ENCODE measurements around the gene GET4.
"Not testable (repeated sequence)": the region's sequence is repeated elsewhere in the genome, so short reads cannot be mapped to it uniquely, and the experiment has no call there.

Gene GET4

DNA sequence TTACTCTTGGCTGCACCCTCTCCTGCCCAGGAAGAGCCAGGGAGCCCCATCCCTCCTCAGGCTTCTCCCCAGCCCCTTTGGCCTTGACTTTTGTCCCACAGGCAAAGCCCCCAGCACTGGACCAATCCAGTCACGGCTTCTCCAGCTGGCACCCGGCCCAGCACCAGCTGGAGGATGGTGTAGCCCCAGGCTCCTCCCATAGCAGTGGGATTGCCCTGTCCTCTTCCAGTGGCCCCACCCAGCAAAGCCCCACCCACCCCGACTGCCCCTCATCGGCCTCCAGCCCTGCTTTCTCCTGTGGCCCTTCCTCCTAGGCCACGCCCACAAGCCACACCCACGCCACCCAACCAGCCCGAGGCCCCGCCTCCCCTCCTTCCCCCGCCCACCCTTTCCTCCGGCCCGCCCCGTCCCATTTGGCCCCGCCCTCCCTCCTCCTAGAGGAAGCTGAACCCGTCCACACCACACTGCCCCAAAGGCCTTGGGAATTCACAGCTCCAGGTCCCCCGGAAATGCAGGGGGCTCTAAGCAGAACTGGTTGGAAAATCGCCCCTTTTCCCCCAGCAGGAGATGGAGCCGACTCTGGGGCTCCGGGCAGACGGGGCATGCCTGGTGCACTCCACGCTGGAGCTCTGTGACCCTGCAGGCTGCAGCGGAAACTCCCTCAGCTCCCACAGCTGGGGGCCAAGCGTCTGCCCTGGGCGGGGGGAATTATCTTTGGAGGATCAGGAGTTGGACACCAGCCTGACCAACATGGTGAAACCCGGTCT is 25.2 kb downstream of the GET4 start:
- DNase-seq: no peak

DNA sequence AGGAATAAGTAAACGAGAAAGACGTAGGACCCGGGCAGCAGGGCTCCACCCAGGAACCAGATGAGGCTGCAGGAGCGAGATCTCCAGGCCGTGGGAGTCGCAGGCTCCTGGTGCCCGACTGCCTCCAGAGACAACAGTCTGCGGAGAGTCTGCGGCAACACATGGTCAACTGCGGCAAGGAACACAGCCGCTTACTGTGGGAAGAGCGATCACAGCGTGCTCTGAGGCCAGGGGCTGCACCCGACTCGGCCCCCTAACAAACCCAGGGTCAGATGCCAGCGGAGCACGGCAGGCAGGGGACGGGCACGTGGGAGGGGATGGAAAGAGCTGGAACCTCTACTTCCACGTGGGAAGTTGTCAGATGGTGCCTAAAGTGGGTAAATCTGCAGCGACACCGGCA is 26.6 kb downstream of the GET4 start:
- DNase-seq: no peak

DNA sequence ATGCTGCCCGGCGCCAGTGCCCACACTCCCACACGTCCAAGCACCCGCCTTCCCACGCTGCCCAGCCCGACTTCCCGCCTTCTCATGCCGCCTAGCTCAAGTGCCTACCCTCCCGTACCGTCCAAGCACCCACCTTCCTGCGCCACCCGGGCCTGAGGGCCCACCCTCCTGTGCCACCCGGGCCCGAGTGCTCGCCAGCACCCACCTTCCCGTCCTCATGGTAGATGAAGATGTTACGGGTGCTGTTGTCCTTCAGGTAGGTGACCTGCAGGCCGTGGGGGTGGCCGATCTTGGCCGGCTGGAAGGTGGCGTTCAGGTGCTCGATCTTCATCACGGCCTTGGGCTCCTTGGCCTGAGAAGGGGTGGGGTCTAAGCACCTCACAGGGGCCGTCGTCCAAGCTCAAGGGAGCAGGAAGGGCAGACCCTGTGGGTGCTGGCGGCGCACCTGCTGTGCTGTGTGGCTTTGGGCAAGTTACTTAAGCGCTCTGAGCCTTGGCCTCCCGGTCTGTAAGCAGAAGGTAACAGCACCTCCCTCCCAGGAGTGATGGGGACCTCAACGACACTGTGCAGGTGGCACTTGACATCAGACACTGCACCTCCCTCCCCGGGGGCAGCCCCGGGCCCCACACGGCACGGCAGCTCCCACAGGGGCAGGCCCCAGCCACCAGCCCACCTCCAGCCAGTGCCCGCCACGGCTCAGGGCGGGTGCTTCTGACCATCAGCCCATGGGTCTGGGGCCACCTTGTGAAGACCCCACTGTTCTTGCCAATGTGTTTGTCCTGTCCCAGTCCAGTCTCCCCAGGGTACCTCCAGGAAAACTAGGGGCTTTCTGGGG is 27.8 kb downstream of the GET4 start:
- DNase-seq: no peak

DNA sequence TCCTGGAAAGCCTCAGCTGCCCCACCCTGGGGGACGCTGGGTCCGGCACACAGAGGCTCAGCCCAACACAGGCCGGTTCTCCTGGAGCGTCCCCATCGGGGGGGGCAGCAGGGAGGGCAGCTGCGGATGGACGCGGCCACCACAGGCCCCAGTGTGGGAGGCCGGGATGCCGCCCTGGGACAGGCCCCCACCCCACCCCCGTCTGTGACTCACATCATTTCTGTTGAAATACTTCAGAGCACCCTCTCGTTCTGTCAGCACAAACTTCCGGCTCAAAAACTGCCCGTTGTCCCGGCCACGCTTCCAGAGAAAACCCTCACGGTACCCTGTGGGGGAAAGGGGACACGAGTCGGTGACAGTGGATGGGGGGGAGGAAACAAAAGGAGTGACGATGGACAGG is 28.5 kb downstream of the GET4 start:
- DNase-seq: no peak

DNA sequence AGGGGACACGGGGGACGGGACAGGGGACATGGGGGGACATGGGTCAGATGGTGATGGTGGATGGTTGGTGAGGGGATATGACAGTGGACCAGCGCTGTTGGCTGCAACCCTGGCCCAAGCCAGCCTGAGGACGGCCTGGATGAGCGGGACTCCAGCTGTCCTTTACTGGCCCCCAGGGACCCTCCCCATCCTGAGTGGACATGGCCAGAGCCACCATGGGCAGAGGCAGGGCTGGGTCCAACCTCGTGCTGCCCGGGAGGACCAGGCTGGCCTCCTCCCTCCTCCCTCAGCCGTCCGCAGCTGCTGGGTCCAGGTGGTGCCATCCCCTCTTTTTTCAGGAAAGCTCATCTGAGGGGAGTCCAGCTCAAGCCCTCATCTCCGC is 30.4 kb downstream of the GET4 start:
- no peak for DNase-seq

DNA sequence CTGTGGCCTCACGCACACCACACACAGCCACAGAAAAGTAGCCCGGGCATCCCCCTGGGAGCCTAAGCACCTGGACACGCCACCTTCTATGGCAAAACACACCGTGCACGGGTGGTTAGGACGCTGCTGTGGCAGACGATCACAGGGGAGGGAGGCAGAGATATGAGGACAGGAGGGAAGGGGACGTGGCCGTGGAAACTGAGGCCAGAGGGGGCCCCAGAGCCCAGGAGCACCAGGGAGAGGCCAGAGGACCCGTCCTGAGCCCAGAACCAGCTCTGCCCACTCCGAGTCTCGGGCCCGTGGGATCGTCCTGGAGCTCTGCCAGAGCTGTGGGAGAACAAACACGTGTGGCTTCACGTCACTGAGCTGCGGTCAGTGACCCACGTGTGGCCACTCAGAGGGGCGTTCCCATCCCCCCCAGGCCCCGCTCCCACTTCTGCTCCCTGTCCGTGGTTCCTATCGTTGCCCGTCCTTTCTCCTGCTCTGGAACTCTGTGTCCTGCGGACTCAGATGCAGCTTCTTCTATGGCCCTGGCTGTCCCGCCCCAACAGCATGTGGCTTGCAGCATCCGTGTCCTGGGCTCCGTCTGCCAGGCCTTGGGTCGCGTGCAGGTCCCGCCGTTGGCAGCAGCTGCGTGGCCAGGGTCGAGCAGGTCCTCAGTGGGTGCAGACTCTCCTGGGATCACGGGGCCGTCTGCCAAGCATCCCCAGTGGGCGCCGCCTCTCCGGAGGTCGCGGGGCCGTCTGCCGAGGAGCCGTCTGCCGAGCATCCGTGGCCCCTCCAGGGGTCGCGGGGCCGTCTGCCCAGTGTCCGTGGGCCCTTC is 31.0 kb downstream of the GET4 start:
- no peak for DNase-seq

DNA sequence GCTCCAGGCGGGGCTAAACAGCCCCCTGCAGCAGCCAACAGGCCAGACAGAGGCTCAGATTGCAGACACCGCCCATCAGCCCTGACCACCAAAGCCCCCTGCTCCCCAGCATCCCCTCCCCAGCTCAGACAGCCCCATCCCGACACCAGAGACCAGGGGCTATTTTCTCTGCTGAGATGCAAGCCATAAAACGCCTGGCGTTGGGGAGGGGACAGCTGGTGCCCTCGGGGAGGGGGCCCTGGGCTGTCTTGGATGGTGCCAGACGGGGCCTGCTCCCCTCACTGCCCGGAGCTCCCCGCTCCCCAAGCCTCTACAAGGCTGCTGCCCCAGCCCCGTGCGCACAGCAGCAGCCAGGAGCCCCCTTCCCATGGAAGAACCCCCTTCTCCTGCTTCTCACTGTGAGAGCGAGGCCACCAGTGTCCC is 31.8 kb downstream of the GET4 start:
- DNase-seq: no peak

DNA sequence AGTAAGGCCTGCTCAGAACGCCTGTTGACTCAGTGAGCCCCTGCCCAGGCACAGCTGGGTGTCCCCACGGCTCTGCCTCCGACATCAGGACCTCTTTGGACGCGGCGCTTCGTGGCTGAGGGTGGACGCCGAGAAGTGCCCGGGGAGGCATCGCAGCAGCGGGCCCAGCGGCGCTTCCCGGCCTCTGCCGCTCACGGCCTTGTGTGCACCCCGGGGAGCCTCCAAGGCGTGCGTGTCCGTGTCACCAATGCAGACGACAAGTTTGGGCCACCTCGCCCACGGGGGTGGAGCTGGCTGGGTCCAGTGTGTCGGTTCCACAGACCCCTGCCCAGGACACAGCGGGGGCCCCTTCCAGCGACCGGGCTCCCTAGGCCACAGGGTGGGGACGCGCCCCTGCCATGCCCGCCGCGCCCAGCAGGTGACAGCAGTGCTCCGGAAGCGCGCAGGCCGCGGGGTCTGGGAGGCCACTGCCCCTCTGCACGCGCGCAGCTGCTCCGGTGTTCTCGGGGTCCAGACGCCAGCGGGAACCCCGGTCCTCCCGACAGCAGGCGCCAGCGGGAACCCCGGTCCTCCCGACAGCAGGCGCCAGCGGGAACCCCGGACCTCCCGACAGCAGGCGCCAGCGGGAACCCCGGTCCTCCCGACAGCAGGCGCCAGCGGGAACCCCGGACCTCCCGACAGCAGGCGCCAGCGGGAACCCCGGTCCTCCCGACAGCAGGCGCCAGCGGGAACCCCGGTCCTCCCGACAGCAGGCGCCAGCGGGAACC is 32.4 kb downstream of the GET4 start:
- DNase-seq: not testable (repeated sequence)

DNA sequence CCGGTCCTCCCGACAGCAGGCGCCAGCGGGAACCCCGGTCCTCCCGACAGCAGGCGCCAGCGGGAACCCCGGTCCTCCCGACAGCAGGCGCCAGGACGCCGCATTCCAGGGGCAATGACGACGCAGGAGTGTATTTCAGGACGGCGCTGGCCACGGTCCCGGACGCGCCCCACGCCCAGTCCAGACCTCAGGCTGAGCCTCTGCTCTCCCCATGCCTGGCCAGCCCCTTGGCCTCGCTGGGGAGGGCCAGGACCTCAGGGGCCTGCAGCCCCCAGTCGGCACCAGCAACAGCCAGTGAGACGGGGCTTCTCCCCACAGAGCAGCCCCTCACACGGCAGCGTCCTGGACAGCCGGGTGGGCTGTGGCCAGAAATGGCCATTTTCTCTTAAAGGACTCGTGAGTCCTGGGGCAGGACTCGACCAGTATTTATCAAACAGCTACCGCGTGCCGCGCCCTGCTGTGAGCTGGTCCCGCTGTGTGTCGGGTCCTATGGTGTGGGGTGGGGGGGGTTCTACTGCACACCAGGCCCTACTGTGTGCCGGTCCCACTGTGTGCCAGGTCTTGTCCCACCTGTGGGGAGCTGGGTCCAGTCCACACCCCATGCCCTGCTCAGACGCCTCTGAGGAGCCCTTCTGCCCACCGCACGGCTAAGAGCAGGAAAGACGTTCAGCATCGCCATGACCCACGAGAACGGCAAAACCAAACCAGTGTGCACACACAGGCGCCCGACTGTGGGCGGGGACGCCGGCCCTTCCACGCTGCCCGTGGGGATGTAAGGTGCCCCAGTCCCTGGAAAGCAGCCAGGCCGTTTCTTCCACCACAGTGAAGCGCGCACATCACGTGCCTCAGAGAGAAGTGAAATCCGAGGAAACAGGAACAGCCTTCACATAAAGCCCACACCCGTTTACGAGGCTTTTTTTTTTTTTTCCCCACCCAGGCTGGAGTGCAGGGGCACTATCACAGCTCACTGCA is 33.3 kb downstream of the GET4 start:
- DNase-seq: no peak

DNA sequence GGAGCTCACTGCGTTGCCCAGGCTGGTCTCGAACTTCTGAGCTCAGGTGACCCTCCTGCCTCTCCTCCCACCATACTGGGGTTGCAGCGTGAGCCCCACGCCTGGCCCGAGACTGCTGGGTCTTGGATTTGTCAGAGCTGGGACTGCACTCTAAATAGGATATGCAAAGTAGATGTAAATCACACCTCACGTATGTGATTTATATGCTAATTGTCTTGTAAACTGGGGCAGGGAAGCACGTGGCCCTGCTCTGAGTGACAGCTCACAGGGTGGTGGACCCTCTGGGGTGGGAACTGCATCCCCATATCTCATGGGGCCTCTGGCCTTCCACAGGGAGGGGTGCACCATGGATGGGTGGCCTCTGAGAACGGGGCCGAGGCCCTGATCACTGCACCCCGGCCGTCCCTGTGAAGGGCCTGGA is 34.1 kb downstream of the GET4 start:
- DNase-seq: no peak

DNA sequence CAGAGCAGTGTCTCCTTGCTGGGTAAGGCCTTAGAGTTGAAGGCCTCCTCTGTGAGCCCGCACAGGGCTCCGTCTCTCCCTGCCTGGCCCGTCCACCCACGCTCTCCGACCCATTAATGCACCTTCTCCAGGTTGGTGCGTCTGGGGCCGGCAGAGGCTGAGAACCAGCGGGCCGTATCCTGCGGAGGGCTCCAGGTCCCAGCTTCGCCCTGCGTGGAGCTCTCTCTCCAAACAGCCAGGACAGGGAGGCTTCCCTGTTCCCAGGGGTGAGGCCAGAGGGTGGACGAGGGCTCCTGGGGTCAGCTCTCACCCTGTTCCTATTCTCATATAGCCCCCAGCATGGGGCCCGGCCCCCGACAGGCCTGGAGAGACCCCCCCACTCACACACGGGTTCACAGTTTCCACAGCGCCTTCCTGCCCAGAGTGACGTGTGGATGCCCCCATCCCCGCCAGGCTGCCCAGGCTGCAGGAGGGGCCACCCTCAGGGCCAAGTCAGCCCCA is 34.6 kb downstream of the GET4 start:
- DNase-seq: no peak

DNA sequence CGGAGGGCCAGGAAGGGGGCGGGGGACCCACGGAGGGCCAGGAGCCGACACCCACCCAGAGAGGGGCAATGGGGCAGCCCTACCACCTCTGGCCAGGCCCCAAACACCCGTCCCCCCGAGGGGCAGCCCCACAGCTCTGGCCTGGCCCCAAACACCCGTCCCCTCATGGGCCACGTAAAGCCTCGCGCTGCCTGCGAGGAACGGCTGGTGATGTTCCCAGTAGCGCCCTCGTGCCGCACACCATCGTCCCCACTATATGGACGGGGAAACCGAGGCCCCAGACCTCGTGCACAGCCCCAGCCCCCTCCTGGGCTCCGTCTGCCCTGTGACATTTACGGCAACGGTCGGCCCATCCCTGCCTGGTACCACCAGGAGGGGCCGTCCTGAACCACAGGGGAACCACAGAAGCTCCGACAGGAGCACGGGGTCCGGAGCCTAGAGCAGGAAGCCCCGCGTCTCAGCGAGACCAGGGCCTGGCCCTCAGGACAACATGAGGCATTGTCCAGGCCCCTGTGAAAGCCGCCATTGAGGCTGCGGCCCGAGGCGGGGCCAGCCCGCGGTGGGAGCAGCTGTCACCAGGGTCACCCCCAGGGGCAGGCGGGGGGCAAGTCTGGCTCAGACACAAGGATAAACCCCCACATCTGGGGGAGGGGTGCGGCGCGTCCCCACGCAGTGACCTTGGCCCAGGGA is 35.6 kb downstream of the GET4 start:
- DNase-seq: no peak

DNA sequence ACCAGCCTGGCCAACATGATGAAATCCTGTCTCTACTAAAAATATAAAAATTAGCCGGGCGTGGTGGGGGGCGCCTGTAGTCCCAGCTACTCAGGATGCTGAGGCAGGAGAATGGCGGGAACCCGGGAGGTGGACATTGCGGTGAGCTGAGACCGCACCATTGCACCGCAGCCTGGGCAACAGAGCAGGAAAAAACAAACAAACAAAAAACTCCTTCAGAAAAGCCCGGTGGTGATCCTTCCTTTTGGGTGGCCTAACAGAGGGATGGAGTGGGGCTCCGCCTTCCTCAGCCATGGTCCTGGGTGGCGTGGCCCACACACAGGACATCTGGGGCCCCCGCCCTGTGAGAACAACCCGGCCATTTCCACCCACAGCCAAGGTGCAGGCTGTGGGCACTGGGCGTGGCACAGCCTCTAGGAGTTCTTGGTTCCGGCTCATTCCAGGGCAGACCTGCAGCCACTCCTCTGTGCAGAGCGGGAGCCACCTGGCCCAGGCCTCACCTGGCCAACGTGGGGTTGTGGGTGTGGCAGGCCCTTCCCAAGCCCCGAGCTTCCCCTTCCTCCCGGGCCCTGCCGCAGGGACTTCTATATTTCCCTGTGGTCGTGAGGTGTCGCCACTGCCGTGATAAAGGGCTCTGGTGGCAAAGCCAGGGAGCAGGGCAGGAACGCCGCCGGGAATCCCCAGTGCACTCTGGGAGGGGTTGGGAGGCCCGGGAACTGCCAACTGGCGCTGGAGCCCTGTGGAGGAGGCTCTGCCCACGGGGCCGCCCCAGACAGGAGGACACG is 37.6 kb downstream of the GET4 start:
- DNase-seq: no peak

DNA sequence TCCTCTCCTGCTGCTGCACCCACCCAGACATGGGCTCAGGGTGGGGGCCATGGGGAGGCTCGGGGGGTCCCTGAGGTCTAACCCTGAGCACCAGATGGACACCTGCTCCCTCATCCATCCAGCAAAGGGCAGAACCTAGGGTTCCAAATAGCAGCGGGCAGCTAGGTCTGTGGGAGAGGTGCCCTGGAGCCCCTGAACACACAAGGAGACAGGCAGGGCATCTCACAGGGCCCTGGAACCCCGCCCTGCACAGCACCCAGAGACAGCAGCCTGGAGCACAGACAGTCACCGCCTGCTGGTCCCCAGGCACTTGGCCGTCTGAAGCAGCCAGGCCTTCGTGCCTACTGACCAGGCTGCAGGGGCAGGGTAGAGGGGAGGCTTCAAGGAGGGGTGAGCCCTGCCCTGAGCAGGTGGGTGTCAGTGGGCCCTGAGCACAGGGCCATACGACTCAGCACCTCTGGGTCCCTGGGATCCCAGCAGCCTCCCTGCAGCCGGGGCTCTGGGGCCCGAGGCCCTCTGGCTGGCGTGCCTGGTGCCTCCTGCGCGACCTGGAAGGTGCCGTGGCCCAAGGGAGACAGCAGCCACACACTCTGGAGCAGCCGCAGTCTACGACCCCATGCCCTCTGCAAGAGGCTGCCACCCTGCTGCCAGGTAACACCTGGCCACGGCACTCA is 38.3 kb downstream of the GET4 start:
- no peak for DNase-seq

DNA sequence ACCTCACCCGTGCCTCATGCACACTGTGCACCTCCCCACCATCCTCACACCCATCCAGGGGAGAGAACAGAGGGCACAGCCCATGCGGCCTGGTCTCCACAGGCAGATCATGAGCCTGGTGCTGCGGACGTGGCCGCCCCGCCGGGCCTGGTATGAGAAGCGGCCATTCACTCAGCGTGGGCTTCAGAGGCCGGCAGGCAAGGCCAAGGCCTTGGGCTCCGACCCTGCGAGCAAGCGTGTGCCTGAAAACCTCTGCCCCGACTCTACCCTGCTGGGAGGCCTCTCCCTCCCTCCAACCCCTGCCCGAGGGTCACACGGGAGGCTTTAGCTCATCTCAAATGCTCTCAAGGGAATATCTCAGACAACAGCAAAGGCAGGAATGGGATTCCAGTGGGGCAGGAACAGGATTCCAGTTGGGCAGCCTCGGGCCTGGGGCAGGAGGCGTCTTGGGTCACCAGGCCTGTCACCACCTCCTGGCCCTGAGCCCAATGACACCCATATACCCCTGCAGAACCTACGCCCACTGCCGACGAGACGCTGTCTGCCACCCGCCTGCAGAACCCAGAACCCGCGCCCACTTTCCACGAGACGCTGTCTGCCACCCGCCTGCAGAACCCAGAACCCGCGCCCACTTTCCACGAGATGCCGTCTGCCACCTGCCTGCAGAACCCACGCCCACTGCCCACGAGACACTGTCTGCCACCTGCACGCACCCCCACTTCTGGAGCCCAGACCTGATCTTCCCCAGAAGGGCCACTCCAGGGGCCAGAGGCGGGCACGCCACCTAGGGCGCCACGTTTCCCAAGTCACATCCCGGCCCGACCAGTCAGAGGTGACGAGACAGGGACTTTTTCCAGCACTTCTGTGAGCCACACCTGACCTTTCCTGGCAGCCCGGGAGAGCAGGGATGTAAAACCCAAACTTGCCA is 39.2 kb downstream of the GET4 start:
- no peak for DNase-seq

DNA sequence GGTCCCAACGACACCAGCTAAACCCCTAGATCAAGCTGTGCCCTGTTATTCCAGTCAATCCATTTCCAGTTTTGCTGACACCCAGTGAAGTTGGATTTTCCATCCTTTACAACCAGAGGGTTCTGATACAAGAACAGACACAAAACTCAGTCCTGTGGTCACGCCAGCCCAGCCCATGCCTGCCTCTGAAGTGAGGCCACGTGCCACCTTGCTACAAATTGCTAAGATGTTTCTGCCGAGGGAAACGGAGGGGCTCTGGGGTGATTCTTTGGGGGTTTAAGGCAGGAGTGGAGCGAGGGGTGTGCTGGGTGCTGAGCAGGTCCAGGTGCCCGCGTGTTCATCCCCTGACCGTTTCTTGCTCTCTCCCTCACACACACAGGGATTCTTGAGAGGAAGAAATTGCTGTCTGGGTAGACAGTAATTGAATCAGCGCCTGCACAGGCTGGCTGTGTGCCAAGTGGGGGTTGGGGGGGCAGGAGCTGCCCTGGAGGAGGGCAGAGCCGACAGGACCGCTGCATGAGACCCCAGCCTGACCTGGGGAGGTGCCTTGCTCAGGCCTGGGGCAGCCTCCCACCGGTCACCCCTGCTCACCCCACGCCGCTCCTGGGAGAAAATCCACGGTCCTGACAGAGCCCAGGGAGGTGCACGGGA is 40.1 kb downstream of the GET4 start:
- DNase-seq: no peak
